CD4-positive, CD25-positive, alpha-beta regulatory T cell (primary cell): Measurements from ENCODE around the gene FAM216B. TPM values are rescaled to one million over a fixed set of nuclear protein-coding genes. Genes with fewer than 3 reads are reported as not detected.

Experiments
- ATAC-seq, 2 donors: fragments of 150-1000 bp; cut with Tn5 transposase; one replicate each; pipeline ENCODE4 v1.10.0; 2021; ENCODE audit warnings: low read depth in 2 of 2, moderate number of reproducible peaks in 2 of 2, moderate library complexity in 1 of 2
- DNase-seq, 3 donors: peaks; one replicate each; pipeline versions ENCODE4 v3.0.0 to v3.0.0-alpha.2; 2012 to 2022; ENCODE audit warnings: mixed read lengths in 1 of 3
- H3K27ac ChIP-seq: one replicate; pipeline ENCODE4 v1.7.0; 2013; ENCODE audit warnings: mild to moderate bottlenecking, low read length; ENCODE audit not compliant: insufficient read depth, poor library complexity, severe bottlenecking
- H3K27me3 ChIP-seq: one replicate; pipeline ENCODE4 v1.7.0; 2013; ENCODE audit warnings: low read length; ENCODE audit not compliant: control insufficient read depth, insufficient read depth
- H3K36me3 ChIP-seq: one replicate; pipeline ENCODE4 v1.7.0; 2013; ENCODE audit warnings: mild to moderate bottlenecking, low read length, moderate library complexity; ENCODE audit not compliant: control insufficient read depth, insufficient read depth
- H3K4me1 ChIP-seq: 2 replicates; pipeline ENCODE4 v1.7.0; 2013; ENCODE audit warnings: mild to moderate bottlenecking, low read length; ENCODE audit not compliant: insufficient read depth, control insufficient read depth, poor library complexity, severe bottlenecking
- H3K4me3 ChIP-seq: one replicate; pipeline ENCODE4 v1.7.0; 2013; ENCODE audit warnings: low read depth, mild to moderate bottlenecking, low read length, moderate library complexity
- H3K9me3 ChIP-seq, 2 experiments: 1 replicate in 1 of 2; 2 replicates in 1 of 2; pipeline ENCODE4 v1.7.0; 2013; ENCODE audit warnings: low read length in 2 of 2, mild to moderate bottlenecking in 1 of 2, moderate library complexity in 1 of 2; ENCODE audit not compliant: control insufficient read depth in 2 of 2
- H3K27ac Mint-ChIP-seq, 3 donors: one replicate each; pipeline ENCODE4 v1.8.0; 2020 to 2022; ENCODE audit warnings: mild to moderate bottlenecking in 3 of 3, mixed read lengths in 3 of 3, moderate library complexity in 2 of 3
- H3K27me3 Mint-ChIP-seq: one replicate; pipeline ENCODE4 v1.8.0; 2022; ENCODE audit warnings: mild to moderate bottlenecking, mixed read lengths
- H3K36me3 Mint-ChIP-seq: one replicate; pipeline ENCODE4 v1.8.0; 2020; ENCODE audit warnings: mixed read lengths
- H3K4me1 Mint-ChIP-seq, 4 donors: one replicate each; pipeline ENCODE4 v1.8.0; 2020 to 2022; ENCODE audit warnings: mixed read lengths in 4 of 4, mild to moderate bottlenecking in 1 of 4
- H3K4me3 Mint-ChIP-seq, 4 donors: one replicate each; pipeline ENCODE4 v1.8.0; 2020 to 2022; ENCODE audit warnings: mild to moderate bottlenecking in 4 of 4, mixed read lengths in 4 of 4, moderate library complexity in 3 of 4
- H3K9me3 Mint-ChIP-seq, 7 donors: one replicate each; pipeline ENCODE4 v1.8.0; 2020 to 2022; ENCODE audit warnings: mixed read lengths in 7 of 7, mild to moderate bottlenecking in 3 of 7, moderate library complexity in 2 of 7
- polyA plus RNA-seq, 4 donors: library from polyadenylated mRNA; unstranded; fragments of 300-500 nt; fragmentation: Illumina TruSeq; gene quantifications; one replicate each; pipeline ENCODE4 v1.2.3, GENCODE V29; 2021
- total RNA-seq: library from RNA; stranded (reverse); gene quantifications from one replicate; pipeline ENCODE4 v1.2.3, GENCODE V29; 2022

The FAM216B gene
- total and polyA plus RNA-seq, 5 donors from 2014 or later: not detected

- Mint-ChIP-seq H3K36me3 (no peaks in the 10 kb centered on the region), H3K27me3 (peaks cover 27% of the 10 kb centered on the region), H3K9me3 (peaks cover 0 to 7% (median 0%) of the 10 kb centered on the region in 7 donors), H3K27ac (no peak overlapping the region), H3K4me1 (no peaks in the 10 kb centered on the region), H3K4me3 (no peak overlapping the region)
- no peak overlapping the region for H3K27ac ChIP-seq
- H3K36me3 ChIP-seq: no peaks in the 10 kb centered on the region
- DNase-seq (no peak), ATAC-seq (no peak)
- no peaks in the 10 kb centered on the region for H3K4me1 ChIP-seq
- H3K9me3 ChIP-seq: no peaks in the 10 kb centered on the region
- peaks cover 4% of the 10 kb centered on the region for H3K27me3 ChIP-seq
- no peak overlapping the region for H3K4me3 ChIP-seq
These were observed 33.9 kb upstream of the FAM216B start for GRCh38 chr13:42747399-42747873.

- peaks cover 0 to 5% (median 0%) of the 10 kb centered on the region in 7 donors for H3K9me3 Mint-ChIP-seq
- Histone ChIP-seq H3K27ac (no peak overlapping the region), H3K36me3 (no peaks in the 10 kb centered on the region), H3K4me3 (no peak overlapping the region), H3K27me3 (peaks cover 4% of the 10 kb centered on the region), H3K9me3 (no peaks in the 10 kb centered on the region), H3K4me1 (no peaks in the 10 kb centered on the region)
- no peaks in the 10 kb centered on the region for H3K4me1 Mint-ChIP-seq
- DNase-seq (no peak), ATAC-seq (no peak)
- no peaks in the 10 kb centered on the region for H3K36me3 Mint-ChIP-seq
- peak overlapping the region in 1 of 3 donors; percentile 52 for H3K27ac Mint-ChIP-seq
- H3K27me3 Mint-ChIP-seq: peaks cover 10% of the 10 kb centered on the region
- peak overlapping the region in 1 of 4 donors; percentile 45 for H3K4me3 Mint-ChIP-seq
These were observed 30.6 kb upstream of the FAM216B start for GRCh38 chr13:42750794-42751193.

GRCh38 chr13:42751693-42752092 is 29.7 kb upstream of the FAM216B start:
- H3K9me3 ChIP-seq: no peaks in the 10 kb centered on the region
- no peaks in the 10 kb centered on the region for H3K36me3 Mint-ChIP-seq
- no peak overlapping the region for H3K4me3 Mint-ChIP-seq
- H3K27me3 Mint-ChIP-seq: peaks cover 9% of the 10 kb centered on the region
- ATAC-seq: no peak
- no peak overlapping the region for H3K4me3 ChIP-seq
- DNase-seq: no peak
- H3K9me3 Mint-ChIP-seq: peaks cover 0 to 5% (median 0%) of the 10 kb centered on the region in 7 donors
- H3K27ac Mint-ChIP-seq: no peak overlapping the region
- peaks cover 4% of the 10 kb centered on the region for H3K27me3 ChIP-seq
- no peaks in the 10 kb centered on the region for H3K4me1 ChIP-seq
- H3K27ac ChIP-seq: no peak overlapping the region
- no peaks in the 10 kb centered on the region for H3K4me1 Mint-ChIP-seq
- H3K36me3 ChIP-seq: no peaks in the 10 kb centered on the region

- Mint-ChIP-seq H3K27ac (no peak overlapping the region), H3K27me3 (peaks cover 5% of the 10 kb centered on the region), H3K4me3 (no peak overlapping the region), H3K36me3 (no peaks in the 10 kb centered on the region), H3K9me3 (peaks cover 0 to 2% (median 0%) of the 10 kb centered on the region in 7 donors), H3K4me1 (no peaks in the 10 kb centered on the region)
- Histone ChIP-seq H3K9me3 (no peaks in the 10 kb centered on the region), H3K36me3 (no peaks in the 10 kb centered on the region), H3K27ac (no peak overlapping the region), H3K4me3 (no peak overlapping the region), H3K27me3 (no peaks in the 10 kb centered on the region), H3K4me1 (no peaks in the 10 kb centered on the region)
- ATAC-seq (no peak), DNase-seq (no peak)
These were observed 28.7 kb upstream of the FAM216B start for GRCh38 chr13:42752731-42753130.

- Mint-ChIP-seq H3K9me3 (peaks cover 0 to 6% (median 0%) of the 10 kb centered on the region in 7 donors), H3K36me3 (no peaks in the 10 kb centered on the region), H3K27ac (no peak overlapping the region), H3K4me1 (no peaks in the 10 kb centered on the region), H3K27me3 (peaks cover 6% of the 10 kb centered on the region), H3K4me3 (no peak overlapping the region)
- Histone ChIP-seq H3K4me3 (no peak overlapping the region), H3K27me3 (no peaks in the 10 kb centered on the region), H3K27ac (no peak overlapping the region), H3K9me3 (no peaks in the 10 kb centered on the region), H3K36me3 (no peaks in the 10 kb centered on the region), H3K4me1 (no peaks in the 10 kb centered on the region)
- ATAC-seq (no peak), DNase-seq (no peak)
These were observed 27.7 kb upstream of the FAM216B start for GRCh38 chr13:42753697-42754096.

GRCh38 chr13:42754801-42755510 is 26.4 kb upstream of the FAM216B start:
- Histone ChIP-seq H3K4me3 (no peak overlapping the region), H3K9me3 (no peaks in the 10 kb centered on the region), H3K4me1 (no peaks in the 10 kb centered on the region), H3K27me3 (no peaks in the 10 kb centered on the region), H3K36me3 (no peaks in the 10 kb centered on the region), H3K27ac (no peak overlapping the region)
- Mint-ChIP-seq H3K36me3 (no peaks in the 10 kb centered on the region), H3K27ac (no peak overlapping the region), H3K9me3 (peaks cover 0 to 6% (median 0%) of the 10 kb centered on the region in 7 donors), H3K4me3 (no peak overlapping the region), H3K27me3 (peaks cover 10% of the 10 kb centered on the region), H3K4me1 (no peaks in the 10 kb centered on the region)
- no peak for DNase-seq
- ATAC-seq: no peak

- Histone ChIP-seq H3K36me3 (no peaks in the 10 kb centered on the region), H3K27me3 (no peaks in the 10 kb centered on the region), H3K27ac (no peak overlapping the region), H3K4me1 (no peaks in the 10 kb centered on the region), H3K4me3 (no peak overlapping the region), H3K9me3 (no peaks in the 10 kb centered on the region)
- peaks cover 0 to 6% (median 0%) of the 10 kb centered on the region in 7 donors for H3K9me3 Mint-ChIP-seq
- H3K4me1 Mint-ChIP-seq: no peaks in the 10 kb centered on the region
- ATAC-seq (no peak), DNase-seq (no peak)
- H3K36me3 Mint-ChIP-seq: no peaks in the 10 kb centered on the region
- H3K27me3 Mint-ChIP-seq: peaks cover 5% of the 10 kb centered on the region
- no peak overlapping the region for H3K4me3 Mint-ChIP-seq
- H3K27ac Mint-ChIP-seq: no peak overlapping the region
These were observed 23.5 kb upstream of the FAM216B start for GRCh38 chr13:42757678-42758420.
